Thyroid gland (tissue), 4 donors: ENCODE measurements around the gene PRKAB1. TPM values are rescaled to one million over a fixed set of nuclear protein-coding genes. Genes with fewer than 3 reads are reported as not detected.
A peak's percentile ranks its signal among the peaks of the same experiment; 100 is the strongest.

ENCODE experiments used
- DNase-seq, 2 donors: peaks; one replicate each; pipeline ENCODE4 v3.0.0-alpha.2; 2019
- H3K27ac ChIP-seq, 3 donors: fragments of 200-600 bp; sonication (generic); 1 replicate in 2 of 3; 2 replicates in 1 of 3; pipeline ENCODE4 v1.5.1; 2016 to 2019; ENCODE audit warnings: mild to moderate bottlenecking in 1 of 3, moderate library complexity in 1 of 3
- H3K27me3 ChIP-seq: fragments of 200-600 bp; sonication (generic); one replicate; pipeline ENCODE4 v1.5.1; 2019
- H3K36me3 ChIP-seq, 2 donors: fragments of 200-600 bp; sonication (generic); one replicate each; pipeline ENCODE4 v1.5.1; 2016 to 2019
- H3K4me1 ChIP-seq, 2 donors: fragments of 200-600 bp; sonication (generic); one replicate each; pipeline ENCODE4 v1.5.1; 2017 to 2019
- H3K4me3 ChIP-seq, 3 donors: fragments of 200-600 bp; sonication (generic); replicated peaks in 1 of 3; 1 replicate in 2 of 3; 2 replicates in 1 of 3; pipeline ENCODE4 v1.5.1; 2016; ENCODE audit warnings: mild to moderate bottlenecking in 1 of 3
- H3K9me3 ChIP-seq: fragments of 200-600 bp; sonication (generic); one replicate; pipeline ENCODE4 v1.5.1; 2017
- CTCF ChIP-seq, 6 experiments: fragments of 200-600 bp in 3 of 6; fragments of 450-650 bp in 3 of 6; sonication (generic) in 3 of 6; IDR thresholded peaks; one replicate each; pipeline ENCODE4 v1.5.1; 2016 to 2019; ENCODE audit warnings: antibody characterized with exemption in 6 of 6, mild to moderate bottlenecking in 2 of 6, inconsistent platforms in 1 of 6, moderate library complexity in 1 of 6
- POLR2A ChIP-seq, 2 donors: fragments of 450-650 bp; IDR thresholded peaks; one replicate each; pipeline ENCODE4 v1.6.1; 2017; ENCODE audit warnings: antibody characterized with exemption in 2 of 2, mild to moderate bottlenecking in 2 of 2, moderate library complexity in 1 of 2
- WGBS, 2 donors: methylation state at CpG; one replicate each; pipeline ENCODE4 v1.1.5; 2017; 5-methylcytosine and 5-hydroxymethylcytosine counted together
- intact Hi-C: fragments of 100-400 bp; cut with DNase I; formaldehyde crosslinking; loops from one replicate; pipeline ENCODE4 v1.15.1; 2023
- total RNA-seq, 4 donors: library from RNA; depleted of rRNA; stranded (reverse); fragments of >200 nt; gene quantifications; one replicate each; pipeline ENCODE4 v1.2.3, GENCODE V29; 2016

The PRKAB1 gene
- total RNA-seq, 4 donors from 2014 or later, result 22.5 to 197 (median 32.3) TPM

- 76 to 80% methylated on average over 3 of the region's 3 CpGs for WGBS, 2 donors
- Histone ChIP-seq H3K4me1 (peaks cover 27 to 82% of the 10 kb centered on the region in 2 donors), H3K36me3 (peaks cover 36 to 42% of the 10 kb centered on the region in 2 donors), H3K4me3 (no peak overlapping the region), H3K27me3 (no peaks in the 10 kb centered on the region), H3K27ac (peak overlapping the region in 2 of 3 donors; percentile 20 to 35), H3K9me3 (no peaks in the 10 kb centered on the region)
- DNase-seq, result no peak
- intact Hi-C loops, result no loop called here
- TF ChIP-seq CTCF (IDR thresholded peaks at IDR 0.05) (no peak), POLR2A (IDR thresholded peaks at IDR 0.05) (no peak)
Measured at GRCh38 chr12:119682639-119683252, 14.8 kb downstream of the PRKAB1 start.

GRCh38 chr12:119683413-119683812, 15.5 kb downstream of the PRKAB1 start:
- intact Hi-C loops, result no loop called here
- no peak for TF ChIP-seq CTCF (IDR thresholded peaks at IDR 0.05)
- TF ChIP-seq POLR2A (IDR thresholded peaks at IDR 0.05), result no peak

GRCh38 chr12:119683816-119684215, 15.9 kb downstream of the PRKAB1 start:
- 90 to 95% methylated on average over 3 of the region's 3 CpGs for WGBS, 2 donors
- DNase-seq, result no peak
- Histone ChIP-seq H3K27ac (peak overlapping the region in 2 of 3 donors; percentile 67 to 87), H3K27me3 (no peaks in the 10 kb centered on the region), H3K36me3 (peaks cover 26 to 31% of the 10 kb centered on the region in 2 donors), H3K4me1 (peaks cover 27 to 82% of the 10 kb centered on the region in 2 donors), H3K9me3 (no peaks in the 10 kb centered on the region), H3K4me3 (no peak overlapping the region)
- intact Hi-C loops, result no loop called here
- TF ChIP-seq POLR2A (IDR thresholded peaks at IDR 0.05), result no peak
- TF ChIP-seq CTCF (IDR thresholded peaks at IDR 0.05), result no peak

More at GRCh38 chr12:119683413-119683812, 15.5 kb downstream of the PRKAB1 start:
- WGBS, 2 donors, result 73 to 91% methylated on average over 6 of the region's 6 CpGs
- H3K4me3 ChIP-seq, result no peak overlapping the region
- peaks cover 30 to 35% of the 10 kb centered on the region in 2 donors for H3K36me3 ChIP-seq
- no peaks in the 10 kb centered on the region for H3K9me3 ChIP-seq
- no peaks in the 10 kb centered on the region for H3K27me3 ChIP-seq
- peak overlapping the region in 2 of 3 donors; percentile 67 to 87 for H3K27ac ChIP-seq
- no peak for DNase-seq
- H3K4me1 ChIP-seq, result peaks cover 27 to 82% of the 10 kb centered on the region in 2 donors

- no peaks in the 10 kb centered on the region for H3K27me3 ChIP-seq
- H3K4me3 ChIP-seq, result no peak overlapping the region
- H3K4me1 ChIP-seq, result peaks cover 27 to 72% of the 10 kb centered on the region in 2 donors
- peaks cover 15 to 21% of the 10 kb centered on the region in 2 donors for H3K36me3 ChIP-seq
- TF ChIP-seq POLR2A (IDR thresholded peaks at IDR 0.05) (no peak), CTCF (IDR thresholded peaks at IDR 0.05) (no peak)
- no peak for DNase-seq
- WGBS, 2 donors, result 40 to 49% methylated on average over 10 of the region's 10 CpGs
- intact Hi-C loops, result no loop called here
- H3K9me3 ChIP-seq, result no peaks in the 10 kb centered on the region
- peak overlapping the region; percentile 52 to 87 (median 67) for H3K27ac ChIP-seq
Measured at GRCh38 chr12:119684711-119685369, 16.9 kb downstream of the PRKAB1 start.

GRCh38 chr12:119685375-119685774, 17.4 kb downstream of the PRKAB1 start:
- H3K4me1 ChIP-seq, result peaks cover 27 to 66% of the 10 kb centered on the region in 2 donors
- intact Hi-C loops, result no loop called here
- DNase-seq, result no peak
- H3K27ac ChIP-seq, result peak overlapping the region; percentile 52 to 87 (median 67)
- no peaks in the 10 kb centered on the region for H3K27me3 ChIP-seq
- TF ChIP-seq POLR2A (IDR thresholded peaks at IDR 0.05), result no peak
- H3K36me3 ChIP-seq, result peaks cover 10 to 15% of the 10 kb centered on the region in 2 donors
- 38 to 44% methylated on average over 4 of the region's 4 CpGs for WGBS, 2 donors
- no peaks in the 10 kb centered on the region for H3K9me3 ChIP-seq
- no peak overlapping the region for H3K4me3 ChIP-seq
